ENCODE measurements around the gene RALGPS1.
"Not testable (repeated sequence)": the region's sequence is repeated elsewhere in the genome, so short reads cannot be mapped to it uniquely, and the experiment has no call there.

RALGPS1 gene

DNA sequence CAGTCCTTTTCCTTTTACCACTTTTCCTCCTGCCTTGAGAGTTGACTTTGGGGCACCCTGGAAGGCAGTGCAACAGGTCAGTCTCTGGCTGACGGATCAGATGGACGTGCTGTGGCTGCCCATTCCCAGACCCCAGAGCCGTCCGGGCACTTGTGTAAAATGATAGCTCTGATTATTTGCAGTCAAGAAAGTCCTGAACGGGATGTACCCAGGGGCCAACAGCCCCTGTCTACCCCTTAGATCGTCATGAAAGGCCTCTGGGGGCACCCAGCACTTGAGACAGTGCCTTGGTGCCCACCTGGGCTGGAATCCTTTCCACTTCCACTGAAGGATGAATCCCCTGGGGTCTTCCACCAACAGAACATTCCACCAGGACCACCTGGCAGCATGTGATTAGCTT is 225.6 kb downstream of the RALGPS1 start:
- DNase-seq: no peak

DNA sequence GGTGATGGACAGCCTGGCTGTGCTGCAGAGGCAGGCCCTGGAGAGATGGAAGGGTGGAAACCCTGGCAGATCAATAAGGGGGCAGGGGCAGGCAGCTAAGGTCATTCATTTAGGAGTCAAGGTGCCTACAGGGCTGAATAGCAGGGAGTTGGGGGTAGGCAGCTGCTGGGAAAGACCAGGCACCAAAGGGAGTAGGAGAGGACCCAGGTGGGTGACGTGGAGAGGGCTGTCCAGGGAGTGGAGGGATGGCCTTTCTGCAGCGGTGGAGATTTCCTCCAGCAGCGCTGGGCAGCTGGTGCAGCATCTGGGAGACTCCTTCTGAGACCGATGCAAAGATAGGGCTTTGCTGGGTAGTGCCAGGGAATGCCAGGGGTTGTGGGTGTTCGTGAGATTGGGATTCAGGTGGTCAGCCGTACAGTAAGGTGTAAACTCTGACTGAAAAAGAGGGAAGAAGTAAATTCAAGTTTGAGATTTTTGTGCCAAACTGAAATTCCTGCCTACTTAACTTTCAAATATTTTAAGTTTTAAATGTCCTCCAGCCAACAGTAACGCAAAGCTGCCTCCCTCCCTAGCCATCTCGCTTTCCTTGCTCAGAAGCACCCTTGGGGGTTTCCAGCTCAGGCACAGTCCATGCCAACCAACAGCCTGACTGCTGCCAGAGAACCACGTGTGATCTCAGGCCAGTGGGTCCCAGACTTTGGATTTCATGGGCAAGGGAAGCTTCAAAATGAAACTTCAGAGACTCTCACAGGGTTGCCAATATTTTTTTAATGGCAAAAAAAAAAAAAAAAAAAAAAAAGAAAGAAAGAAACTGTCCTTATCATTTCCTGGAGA is 226.5 kb downstream of the RALGPS1 start:
- DNase-seq: no peak

GRCh38 chr9:127142291-127142690 is 227.7 kb downstream of the RALGPS1 start:
- DNase-seq: no peak

DNA sequence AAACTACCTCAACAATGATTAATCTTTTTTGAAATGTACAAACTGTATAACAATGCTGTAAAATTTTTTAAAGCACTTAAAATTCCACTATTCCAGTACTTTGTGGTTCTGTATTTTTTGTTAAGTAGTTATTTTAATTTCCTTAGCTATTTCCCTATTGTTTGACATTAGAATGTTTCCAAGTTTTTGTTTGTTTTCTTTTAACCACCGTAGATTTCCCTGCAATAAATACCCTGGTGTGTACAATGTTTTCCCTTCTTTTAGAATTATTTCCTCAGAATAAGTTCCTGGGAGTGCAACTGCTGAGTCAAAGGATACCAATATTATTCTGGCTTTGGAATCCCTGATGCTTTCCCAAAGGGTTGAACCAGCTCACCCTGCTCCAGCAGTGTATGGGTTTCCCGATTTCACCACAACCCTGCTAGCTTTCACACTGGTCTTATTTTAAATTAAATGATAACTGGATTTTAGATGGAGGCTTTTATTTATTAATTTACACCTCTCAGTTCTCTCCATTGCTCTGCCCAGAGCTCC is 228.4 kb downstream of the RALGPS1 start:
- no peak for DNase-seq

DNA sequence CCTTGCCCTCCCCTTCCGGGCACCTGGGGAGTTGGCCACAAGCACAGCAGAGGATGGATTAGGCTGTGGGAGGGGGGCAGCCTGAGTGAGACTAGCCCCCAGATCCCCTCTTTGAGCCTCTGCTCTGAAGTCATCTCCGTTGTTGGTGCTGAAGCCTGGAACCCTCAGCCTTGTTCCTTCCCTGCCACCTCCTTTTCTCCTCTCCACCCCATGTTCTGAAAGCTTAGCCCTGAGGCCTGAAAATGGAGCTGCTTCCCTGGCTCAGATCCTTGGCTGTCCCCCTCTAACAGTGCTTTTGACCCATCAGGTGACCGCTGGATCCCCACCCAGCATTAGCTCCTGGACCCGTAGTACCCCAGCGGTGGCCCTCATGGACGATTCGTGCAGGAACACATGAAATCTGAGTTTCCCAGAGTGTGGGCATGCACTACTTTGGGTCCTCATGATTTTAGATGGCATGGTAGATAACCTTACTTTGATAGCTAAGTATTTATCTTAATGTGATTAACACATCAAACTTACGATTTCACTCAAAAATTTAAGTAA is 229.4 kb downstream of the RALGPS1 start:
- no peak for DNase-seq

DNA sequence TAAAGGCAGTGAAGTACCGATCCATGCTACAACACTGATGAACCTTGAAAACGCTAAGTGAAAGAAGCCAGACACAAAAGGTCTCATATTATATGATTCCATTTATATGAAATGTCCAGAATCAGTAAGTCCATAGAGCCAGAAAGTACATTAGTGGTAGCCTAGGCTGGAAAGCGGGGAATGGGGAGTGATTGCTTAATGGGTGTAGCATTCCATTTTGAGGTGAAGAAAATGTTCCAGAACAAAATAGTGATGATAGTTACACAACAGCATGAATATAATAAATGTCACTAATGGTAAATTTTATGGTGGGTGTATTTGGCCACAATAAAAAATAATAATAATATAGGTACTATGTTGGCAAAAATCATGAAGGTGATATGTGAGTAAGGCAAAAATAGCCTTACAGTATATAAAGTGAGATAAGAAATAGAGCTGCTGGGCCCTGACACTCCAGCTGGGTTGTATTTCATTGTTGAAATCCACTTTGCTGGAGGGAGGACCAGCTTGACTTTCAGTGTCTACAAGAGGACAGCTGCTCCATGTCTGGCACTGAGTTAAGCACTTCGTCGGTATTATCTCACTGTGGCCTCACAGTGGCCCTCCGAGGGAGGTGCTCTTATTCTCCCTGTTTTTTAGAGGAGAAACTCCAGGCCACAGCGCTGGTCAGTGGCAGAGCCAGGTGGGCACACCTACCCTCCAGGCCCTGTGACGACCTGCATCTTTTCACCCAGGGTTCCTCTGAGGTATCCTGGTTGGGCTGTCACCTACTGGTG is 230.3 kb downstream of the RALGPS1 start:
- no peak for DNase-seq

GRCh38 chr9:127146841-127147240 is 232.3 kb downstream of the RALGPS1 start:
- not testable (repeated sequence) for DNase-seq

DNA sequence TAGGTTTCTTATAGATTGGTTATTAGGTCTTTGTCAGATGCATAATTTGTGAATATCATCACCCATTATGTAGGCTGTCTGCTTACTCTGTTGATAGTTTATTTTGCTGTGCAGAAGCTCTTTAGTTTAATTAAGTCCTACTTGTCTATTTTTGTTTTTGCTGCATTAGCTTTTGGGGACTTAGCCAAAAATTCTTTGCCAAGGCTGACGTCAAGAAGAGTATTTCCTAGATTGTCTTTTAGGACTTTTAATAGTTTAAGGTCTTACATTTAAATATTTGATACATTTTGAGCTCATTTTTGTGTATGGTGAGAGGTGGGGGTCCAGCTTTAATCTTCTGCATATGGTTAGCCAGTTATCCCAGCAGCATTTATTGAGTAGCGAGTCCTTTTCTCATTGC is 232.7 kb downstream of the RALGPS1 start:
- DNase-seq: no peak

- no peak for DNase-seq
Observed at GRCh38 chr9:127148014-127148413, 233.4 kb downstream of the RALGPS1 start.

- no peak for DNase-seq
Observed at GRCh38 chr9:127149010-127149409, 234.4 kb downstream of the RALGPS1 start.

- DNase-seq: peak; percentile 8
Observed at GRCh38 chr9:127149463-127150390, 235.1 kb downstream of the RALGPS1 start.

GRCh38 chr9:127153501-127153900 is 238.9 kb downstream of the RALGPS1 start:
- no peak for DNase-seq

DNA sequence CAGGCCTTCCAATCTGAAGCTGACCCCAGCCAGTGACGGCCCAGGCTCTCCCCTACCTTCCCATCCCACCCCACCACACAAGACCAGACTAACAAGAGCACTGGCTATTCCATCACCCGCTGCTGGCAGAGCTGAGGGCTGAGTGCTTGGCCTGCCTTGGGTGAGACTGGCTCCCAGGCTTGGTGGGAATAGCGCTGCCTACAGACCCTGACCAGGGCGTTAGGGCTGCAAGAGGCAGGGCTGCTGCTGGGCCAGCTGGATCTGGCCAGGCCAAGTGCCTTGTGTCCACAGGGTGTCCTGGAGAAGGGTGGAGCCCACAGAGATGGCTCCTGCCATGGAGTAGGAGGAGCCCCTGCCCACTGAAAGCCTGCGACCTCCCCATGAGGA is 239.4 kb downstream of the RALGPS1 start:
- DNase-seq: no peak

- DNase-seq: peak; percentile 60
Observed at GRCh38 chr9:127154390-127155191, 240.0 kb downstream of the RALGPS1 start.

DNA sequence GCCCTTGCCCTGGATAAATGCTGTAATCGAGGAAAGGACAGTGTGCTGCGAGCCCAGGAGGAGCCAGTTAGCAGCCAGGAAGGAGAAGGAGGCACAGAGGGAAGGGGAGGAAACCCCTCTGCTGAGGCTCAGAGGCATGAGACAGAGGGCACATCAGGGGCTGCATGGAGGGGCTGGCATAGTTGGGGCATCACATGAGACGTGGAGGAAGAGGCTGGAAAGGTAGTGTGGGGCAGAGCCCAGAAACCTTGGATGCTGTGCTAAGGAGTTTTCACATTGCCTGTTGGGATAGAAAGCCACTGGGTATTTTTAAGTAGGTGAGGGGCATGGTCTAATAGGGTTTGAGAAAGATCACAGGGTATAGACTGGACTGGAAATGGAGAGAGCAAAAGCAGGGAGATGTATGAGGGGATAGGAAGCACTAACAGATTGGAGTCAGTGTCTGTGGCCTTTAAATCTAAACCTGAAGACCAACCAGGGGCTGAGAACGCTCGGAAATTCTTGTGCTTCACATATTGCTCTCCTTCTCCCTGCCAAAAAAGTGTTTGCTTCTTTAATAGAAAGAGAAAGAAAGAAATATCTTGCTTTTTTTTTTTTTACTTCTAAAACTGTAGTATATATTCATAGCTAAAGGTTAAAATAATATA is 240.9 kb downstream of the RALGPS1 start:
- DNase-seq: no peak

- no peak for DNase-seq
Observed at GRCh38 chr9:127158786-127159324, 244.3 kb downstream of the RALGPS1 start.

- DNase-seq: peak; percentile 88
Observed at GRCh38 chr9:127159325-127159801, 244.8 kb downstream of the RALGPS1 start.

- DNase-seq: no peak
Observed at GRCh38 chr9:127159949-127160610, 245.5 kb downstream of the RALGPS1 start.

DNA sequence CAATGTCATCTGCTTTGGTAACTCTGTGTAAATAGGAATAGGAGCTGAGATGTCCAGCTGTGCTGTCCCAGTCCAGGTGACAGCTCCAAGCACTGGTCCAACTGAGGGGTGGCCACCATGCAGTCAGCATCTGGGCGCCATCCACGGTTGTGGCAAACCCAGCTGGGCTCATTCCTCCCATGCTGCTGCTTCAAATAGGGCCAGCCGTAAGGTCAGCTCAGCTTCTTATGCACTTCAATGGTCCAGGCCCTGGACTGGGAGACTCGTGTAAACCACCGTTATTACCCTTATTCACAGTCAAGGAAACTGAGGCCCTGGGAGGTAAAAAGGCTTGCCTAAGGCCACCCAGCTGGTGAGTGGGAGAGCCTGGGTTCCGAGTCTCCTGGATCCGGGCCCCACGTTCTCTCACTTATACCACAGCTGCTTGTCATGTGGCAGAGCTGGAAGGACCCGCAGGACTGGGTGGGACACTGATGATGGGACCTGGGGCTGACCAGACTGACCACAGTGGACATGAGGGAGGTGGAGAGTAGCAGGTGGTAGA is 246.6 kb downstream of the RALGPS1 start:
- DNase-seq: no peak

Measured in EL (cell line).